GM19099 (cell line): Measurements from ENCODE around the gene PDLIM3.

Experiments
- POLR2A ChIP-seq: IDR thresholded peaks from 3 replicates; pipeline ENCODE4 v1.6.1; 2011; ENCODE audit warnings: low read depth; ENCODE audit not compliant: insufficient read length; ENCODE audit errors: extremely low read depth

PDLIM3 gene

DNA sequence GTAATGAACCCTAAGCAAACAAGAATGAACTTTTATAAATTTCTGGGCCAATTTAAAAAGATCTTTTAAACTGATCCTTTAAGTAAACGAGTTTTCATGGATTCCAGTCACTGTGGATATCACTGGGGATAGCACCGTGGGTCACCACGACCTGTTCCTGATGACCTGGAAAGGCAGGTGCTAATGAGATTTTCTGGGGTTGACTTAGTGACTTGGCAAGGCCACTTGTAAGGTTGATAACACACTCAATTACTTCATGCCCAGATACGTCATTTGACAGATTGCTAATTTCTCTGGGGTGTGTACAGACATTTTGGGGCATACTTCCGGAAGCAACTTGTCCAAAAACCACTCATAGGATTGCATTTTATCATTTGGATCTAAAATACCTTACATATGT lies 24.5 kb downstream of the PDLIM3 start:
- no peak for TF ChIP-seq POLR2A

DNA sequence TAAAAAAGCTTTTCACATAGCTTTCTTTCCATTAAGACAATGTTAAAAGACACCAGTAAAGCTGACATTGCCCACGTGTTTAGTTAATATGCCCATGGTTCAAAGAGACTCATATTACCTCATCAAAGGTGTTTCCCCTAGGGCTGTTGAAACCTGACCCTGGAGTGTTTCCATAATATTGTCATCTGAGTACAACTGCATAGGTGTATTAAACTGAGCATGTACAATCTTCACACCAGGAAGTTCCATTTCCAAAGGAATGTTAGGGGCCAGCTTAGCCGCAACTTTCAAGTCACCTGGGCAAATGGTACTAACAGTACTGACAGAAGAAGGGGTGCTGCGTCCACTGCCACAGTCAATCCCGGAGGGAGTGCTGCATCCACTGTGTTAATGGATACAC lies 27.1 kb downstream of the PDLIM3 start:
- no peak for TF ChIP-seq POLR2A

DNA sequence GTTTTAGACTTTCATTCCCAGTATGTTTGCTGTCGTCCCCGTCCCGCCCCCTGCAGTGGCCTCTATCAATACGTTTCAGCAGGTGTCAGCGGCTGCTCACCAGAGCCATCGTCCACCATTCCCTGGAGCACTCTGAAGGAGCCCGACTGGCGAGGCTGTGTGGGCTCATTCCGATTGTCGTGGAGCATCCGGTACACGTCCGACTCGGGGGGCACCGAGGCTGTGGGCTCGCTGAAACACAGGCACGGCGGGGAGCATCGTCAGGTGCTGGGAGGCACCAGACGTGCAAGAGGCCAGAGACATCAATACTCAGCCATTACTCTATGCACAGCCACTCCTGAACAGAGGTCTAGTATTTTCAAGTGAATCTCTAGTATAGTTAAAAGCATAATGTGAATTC lies 28.9 kb downstream of the PDLIM3 start:
- TF ChIP-seq POLR2A: no peak

DNA sequence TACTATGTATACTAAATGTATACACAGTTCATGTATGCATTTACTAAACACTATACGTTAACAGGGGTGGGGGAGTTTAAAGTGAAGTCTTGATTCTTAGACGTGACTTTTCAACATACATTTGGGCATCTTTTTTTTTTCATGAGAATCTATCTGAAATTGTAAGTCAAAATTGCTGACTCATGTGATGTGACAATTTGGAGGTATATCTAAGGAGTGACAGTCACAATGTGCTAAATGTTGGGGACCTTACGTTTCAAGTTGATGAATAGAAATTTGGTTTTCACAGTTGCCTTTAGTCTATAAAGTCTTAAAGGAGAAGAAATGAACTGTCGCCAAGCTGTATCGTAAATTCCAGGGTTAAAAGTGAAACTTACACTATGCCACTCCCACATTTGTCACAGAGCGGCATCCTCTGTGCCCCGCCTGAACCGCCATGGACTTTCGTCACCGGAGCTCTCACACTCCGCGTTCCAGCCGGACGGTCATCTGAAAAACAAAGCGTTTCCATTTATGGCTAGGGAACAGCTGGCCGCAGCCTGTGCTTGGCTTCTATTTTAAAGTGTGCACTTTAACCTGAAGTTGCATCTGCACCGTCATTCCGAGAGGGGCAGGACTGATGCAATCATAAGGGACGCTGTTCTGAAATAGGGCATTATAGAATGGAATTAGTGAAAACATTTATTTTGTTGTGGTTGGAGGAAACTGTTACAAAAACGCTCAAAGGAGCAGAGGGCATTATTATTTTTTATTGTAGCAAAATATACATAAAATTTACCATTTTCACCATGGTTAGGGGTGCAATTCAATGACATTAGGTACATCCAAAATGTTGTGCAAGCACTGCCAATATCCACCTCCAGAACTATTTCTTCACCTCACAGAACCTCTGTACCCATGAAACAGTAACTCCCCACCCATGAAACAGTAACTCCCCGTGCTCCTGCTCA lies 30.9 kb downstream of the PDLIM3 start:
- TF ChIP-seq POLR2A: no peak

DNA sequence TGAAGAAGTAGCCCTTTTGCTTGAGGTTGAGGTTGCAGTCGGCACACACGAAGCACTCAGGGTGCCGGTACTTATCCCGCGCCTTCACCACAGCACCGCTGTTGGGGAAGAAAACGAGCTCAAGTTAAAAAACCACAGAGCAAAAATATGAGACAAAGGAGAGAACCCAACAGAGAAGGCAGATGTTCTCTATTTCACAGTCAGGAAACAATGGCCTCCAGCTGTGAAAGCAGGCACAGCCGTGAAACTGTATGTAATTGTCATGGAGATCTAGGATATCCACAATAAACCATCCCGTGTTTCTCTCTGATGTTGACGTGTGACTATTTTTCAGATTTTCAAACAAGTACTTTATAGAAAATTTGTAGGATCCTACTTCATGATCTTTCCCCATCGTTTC lies 32.9 kb downstream of the PDLIM3 start:
- TF ChIP-seq POLR2A: no peak

DNA sequence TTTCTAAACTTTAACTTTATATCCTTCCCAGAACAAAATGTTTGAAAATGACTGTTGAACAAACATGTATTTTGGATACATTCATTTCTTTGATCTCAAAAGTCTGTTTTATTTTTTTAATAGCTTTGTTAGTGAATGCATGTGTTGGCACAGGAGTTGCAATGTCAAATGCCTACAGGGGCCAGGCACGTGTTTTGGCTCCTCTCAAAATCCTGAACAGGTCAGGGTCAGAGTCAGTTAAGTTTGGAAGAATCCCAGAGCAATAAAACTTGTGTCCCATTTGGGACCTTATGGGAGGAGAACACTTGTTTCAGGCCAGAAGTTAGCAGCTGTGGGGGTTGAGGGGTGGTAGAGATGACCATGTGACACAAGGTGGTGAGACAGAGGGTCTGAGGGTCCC lies 34.7 kb downstream of the PDLIM3 start:
- no peak for TF ChIP-seq POLR2A

DNA sequence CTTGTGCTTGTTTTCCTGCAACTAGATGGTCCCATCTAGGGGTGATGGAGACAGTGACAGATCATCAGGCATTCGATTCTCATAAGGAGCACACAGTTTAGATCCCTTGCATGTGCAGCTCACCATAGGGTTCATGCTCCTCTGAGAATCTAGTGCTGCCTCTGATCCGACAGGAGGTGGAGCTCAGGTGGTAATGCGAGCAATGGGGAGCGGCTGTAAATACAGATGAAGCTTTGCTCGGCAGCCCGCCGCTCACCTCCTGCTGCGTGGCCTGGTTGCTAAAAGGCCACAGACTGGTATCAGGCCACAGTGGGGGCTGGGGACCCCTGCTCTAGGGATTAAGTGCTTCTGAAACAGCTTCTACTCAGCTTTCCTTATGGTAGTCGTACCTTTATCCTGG lies 35.3 kb downstream of the PDLIM3 start:
- TF ChIP-seq POLR2A: no peak

DNA sequence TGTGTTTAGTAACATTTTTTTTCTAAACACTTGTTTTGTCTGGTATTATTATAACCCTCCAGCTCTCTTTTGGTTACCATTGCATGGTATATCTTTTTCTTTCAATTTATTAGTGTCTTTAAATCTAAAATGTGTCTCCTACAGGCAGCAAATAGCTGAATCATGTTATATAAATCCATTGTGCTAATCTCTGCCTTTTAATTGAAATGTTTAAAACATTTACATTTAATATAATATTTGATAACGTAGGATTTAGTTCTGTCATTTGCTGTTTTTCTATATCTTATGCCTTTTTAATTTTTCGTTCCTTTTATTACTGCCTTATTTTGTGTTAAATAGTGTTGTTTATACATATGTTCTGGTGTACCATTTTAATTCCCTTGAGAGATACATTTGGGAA lies 46.7 kb downstream of the PDLIM3 start:
- TF ChIP-seq POLR2A: no peak

DNA sequence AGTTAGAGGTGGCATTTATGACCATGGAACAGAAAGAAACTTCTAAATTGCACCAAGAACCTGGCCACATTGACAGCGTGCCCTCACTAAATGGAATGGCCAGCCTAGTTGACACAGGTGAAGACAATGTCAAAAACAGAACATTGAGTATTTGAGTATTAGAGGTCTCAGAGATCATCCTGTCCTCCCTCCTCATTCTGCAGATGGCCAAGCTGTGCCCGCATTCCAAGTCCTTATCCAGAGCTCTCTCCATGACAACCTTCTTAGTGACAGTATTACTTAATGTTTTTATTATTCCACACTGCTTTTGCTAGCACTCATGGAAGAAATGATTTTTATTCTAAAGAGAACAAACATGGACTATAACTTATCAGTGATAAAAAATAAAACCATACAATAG lies 53.9 kb downstream of the PDLIM3 start:
- no peak for TF ChIP-seq POLR2A

DNA sequence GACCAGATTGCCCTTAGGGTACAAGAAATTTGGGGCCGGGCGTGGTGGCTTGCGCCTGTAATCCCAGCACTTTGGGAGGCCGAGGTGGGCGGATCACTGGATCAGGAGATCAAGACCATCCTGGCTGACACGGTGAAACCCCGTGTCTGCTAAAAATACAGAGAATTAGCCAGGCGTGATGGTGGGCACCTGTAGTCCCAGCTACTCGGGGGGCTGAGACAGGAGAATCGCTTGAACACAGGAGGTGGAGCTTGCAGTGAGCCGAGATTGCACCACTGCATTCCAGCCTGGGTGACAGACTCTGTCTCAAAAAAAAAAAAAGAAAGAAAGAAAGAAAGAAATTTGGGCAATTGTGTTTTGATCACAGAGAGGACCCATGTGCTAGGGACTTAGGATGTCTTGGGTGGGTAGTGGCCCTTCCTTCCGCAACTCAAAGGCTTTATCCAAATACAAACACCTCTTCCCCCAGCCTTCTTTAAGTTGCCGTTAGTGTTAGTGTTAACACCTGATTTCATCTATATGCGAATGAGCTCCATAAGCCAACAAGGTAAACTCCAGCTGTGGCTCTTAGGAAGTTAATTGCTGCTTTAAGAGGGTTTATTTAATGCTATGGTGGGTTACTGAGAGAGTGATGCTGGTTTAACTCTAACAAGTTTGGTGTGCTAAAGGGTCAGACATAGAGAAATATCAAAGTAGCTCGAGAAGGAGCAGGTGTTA lies 55.1 kb downstream of the PDLIM3 start:
- TF ChIP-seq POLR2A: no peak

DNA sequence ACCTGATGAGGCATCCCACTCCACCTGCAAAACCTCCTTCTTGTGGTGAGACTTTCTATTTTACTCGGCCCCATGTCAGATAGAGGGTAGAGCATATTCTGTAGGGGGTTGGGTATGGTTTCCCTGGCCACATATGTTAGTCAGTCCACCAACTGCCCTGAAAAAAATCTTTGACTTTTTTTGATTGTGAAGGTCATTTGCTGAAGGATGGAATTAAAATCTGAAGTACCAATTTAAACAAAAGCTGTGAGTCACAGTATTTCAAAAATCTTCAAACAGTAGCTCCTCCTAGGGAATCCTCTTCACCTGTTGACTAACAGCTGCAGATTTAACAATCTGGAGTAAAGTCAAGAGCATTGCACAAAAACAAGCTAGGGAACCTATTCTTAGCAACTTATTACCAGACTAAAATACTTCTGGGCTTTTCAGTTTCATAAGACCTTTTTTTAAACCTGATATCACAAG lies 55.8 kb downstream of the PDLIM3 start:
- no peak for TF ChIP-seq POLR2A

DNA sequence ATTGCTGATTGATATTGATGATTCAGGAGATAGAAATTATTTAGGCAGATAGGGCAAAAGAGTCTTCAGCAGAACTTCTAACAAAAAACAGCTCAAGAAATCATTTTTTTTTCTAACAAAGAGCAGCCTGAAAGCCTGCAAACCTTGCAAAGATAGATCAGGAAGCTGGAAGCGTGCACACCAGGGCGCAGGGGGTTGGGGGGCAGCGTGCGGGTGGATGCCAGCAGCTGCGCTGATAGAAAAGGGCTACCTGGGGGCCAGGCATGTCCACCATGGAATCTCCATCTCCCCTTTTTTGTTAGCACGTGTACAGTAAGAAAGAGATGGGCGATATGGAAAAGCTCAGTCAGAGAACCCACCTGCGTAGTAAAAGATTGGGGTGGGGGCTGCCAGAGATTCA lies 62.1 kb downstream of the PDLIM3 start:
- no peak for TF ChIP-seq POLR2A

DNA sequence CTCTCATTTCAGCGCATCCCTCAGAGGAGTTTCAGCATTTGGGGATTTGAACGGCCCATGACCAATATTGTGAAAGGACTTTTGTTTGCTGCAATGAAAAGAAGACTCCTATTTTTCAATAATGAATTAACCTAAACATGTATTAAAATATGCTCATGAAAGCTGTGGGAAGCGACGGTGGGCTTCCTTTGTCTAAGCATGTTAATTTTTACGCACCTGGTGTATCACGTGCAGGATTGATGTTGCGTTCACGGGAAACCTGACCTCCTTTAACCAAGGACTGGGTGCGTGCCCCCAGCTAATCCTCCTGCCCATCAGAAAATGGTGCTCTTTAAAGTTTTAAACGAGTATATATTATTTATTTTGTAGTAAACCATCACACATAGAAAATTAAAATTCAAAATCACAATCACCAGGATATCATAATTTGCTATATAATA lies 63.2 kb downstream of the PDLIM3 start:
- TF ChIP-seq POLR2A: no peak

DNA sequence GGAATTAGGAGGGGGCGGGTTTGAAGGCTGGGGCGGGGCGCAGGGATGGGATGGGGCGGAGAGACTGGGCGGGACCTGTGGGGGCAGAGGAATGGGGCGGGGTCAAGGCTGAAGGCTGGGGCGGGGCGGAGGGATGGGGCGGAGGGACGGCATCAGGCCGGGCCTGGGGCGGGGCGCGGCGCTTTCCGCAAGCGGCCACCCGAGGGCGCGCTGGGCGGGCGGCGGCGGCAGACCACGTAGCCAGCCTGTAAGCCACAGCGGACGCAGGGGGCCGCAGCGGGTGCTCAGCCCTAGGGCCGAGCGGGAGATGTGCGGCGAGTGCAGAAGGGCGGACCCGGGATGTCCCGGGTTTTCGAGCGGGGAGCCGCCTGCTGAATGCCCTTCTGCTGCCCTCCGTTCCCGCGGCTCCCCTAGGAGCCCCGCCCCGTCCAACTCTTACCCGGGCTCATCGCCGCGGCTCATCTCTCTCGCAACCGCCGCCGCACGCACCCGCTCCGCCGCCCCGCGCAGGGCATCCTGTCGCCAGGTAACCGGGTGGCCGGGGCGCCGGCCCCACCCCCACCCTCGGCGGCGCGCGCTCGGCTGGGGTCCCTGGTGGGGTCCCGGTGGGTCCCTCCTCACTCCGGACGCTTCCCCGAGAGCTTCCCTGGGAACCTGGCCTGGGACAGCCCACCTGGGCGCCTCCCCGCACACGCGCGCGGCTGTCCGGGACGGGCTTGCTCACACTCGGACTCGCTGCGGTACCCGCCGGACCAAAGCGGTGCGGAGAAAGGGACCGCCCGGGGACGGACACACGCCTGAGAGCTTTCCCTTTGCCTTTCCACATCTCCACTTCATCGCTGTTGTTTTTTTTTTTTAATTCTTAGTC lies 63.8 kb downstream of the PDLIM3 start, which contains the start of gene CCDC110:
CCDC110 (minus strand) TSS at position 499 of the 868 bp plus-strand sequence; CDS start at position 449, 50 bp downstream.
- TF ChIP-seq POLR2A: no peak
